ENCODE results near the gene MUC4. TPM values are rescaled to one million over a fixed set of nuclear protein-coding genes. Genes with fewer than 3 reads are reported as not detected.
A peak's percentile ranks its signal among the peaks of the same experiment; 100 is the strongest.

The MUC4 gene
- total and polyA plus RNA-seq, 9 of the 15 experiments (the other 6 are each of a cell fraction or from before 2014, with no cell fraction given): under 0.01 to 0.21 (median 0.10) TPM; not detected in 4

DNA sequence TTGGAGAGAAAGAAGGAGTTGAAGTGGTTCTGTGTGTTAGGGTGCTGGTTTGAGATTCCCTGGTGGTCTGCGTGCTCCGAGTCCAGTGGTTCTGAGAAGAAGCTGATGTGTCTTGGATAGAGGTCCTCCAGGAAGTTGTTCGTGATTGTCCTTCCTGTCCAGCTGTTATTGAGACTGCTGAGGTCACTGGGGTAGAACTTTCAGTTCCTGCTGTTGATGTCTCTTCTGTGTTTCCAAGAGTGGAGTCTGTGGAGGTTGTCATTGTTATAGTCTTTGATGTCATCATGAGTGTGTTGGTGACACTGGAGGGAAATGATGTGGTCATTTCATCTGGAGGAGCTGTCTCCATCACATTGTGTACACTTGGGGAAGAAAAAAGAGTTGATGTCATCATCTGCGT is 20.8 kb downstream of the MUC4 start:
- H3K36me3 ChIP-seq (ENCODE audit: control insufficient read depth, insufficient read depth, low read length): no peaks in the 10 kb centered on the region
- ATAC-seq (no peak; the same call in 1 of the 3 replicates), FAIRE-seq (no peak), DNase-seq (ENCODE audit: extremely low read depth in 1 of 4, low spot score in 3 of 4) (no peak)
- H3K9me3 ChIP-seq (replicated peaks; ENCODE audit: control insufficient read depth, insufficient read depth, low read depth, low read length): no peaks in the 10 kb centered on the region
- peaks cover 0 to 5% of the 10 kb centered on the region in 2 experiments; a peak in 1 of 5 replicates for H3K4me1 ChIP-seq (replicated peaks in 1 of 2; ENCODE audit: control insufficient read depth in 2 of 2, insufficient read depth in 2 of 2, low read length in 2 of 2)
- POLR2A ChIA-PET: interaction anchor here (0.7 kb wide), 1 partner anchor 19 kb away, joined by 3 read pairs; no protein-coding TSS in a partner anchor
- peaks cover 11 to 24% of the 10 kb centered on the region in 2 experiments for H3K27me3 ChIP-seq (ENCODE audit: control insufficient read depth in 2 of 2, insufficient read depth in 2 of 2, low read length in 2 of 2)
- BruUV-seq (replicated peaks): no TSS peak
- no peaks in the 10 kb centered on the region for H3K79me2 ChIP-seq (ENCODE audit: control insufficient read depth, insufficient read depth, low read length)
- no peak overlapping the region for H3K9ac ChIP-seq (ENCODE audit: insufficient read depth in 1 of 2, low read depth in 2 of 2, low read length in 2 of 2)
- in situ Hi-C loops (cut with MboI) (no loop called here), intact Hi-C loops (cut with micrococcal nuclease) (no loop called here)
- CTCF ChIA-PET (ENCODE audit: low intra/inter-chr PET ratio): no interaction called here
- no peak overlapping the region for H3K4me3 ChIP-seq
- H3K9me1 ChIP-seq (ENCODE audit: control insufficient read depth, insufficient read depth, low read length): no peaks in the 10 kb centered on the region
- H3K27ac ChIP-seq (ENCODE audit: extremely low read depth, low read depth, low read length): no peak overlapping the region
- no peak overlapping the region; the same call in 1 of the 2 replicates for H2AFZ ChIP-seq (ENCODE audit: low read depth, low read length)
- H4K20me1 ChIP-seq (replicated peaks; ENCODE audit: control insufficient read depth, insufficient read depth, low read length): 0 out of 2 replicates have a peak, but pooled peaks cover 2% of the 10 kb centered on the region
- H3K4me2 ChIP-seq (ENCODE audit: insufficient read depth, low read length): no peak overlapping the region
- 7% methylated on average over 4 of the region's 4 CpGs for WGBS (ENCODE audit: insufficient coverage, low coverage, missing lambda C conversion rate)
- TF ChIP-seq PHF20 (IDR thresholded peaks at IDR 0.05; ENCODE audit: partially characterized antibody) (peak; percentile 15), ATF1 (CRISPR knock-in tag; IDR thresholded peaks at IDR 0.05) (no peak), ATF1 (tag; IDR thresholded peaks at IDR 0.05) (peak; percentile 30; the same call in 1 of the 2 replicates), ZNF41 (CRISPR knock-in tag; conservative IDR thresholded peaks at IDR 0.05) (no peak), SOX6 (IDR thresholded peaks at IDR 0.05) (0 out of 2 replicates have a peak, but pooled peaks have one; percentile 10), CREB1 (IDR thresholded peaks at IDR 0.05) (no peak), CREB1 (CRISPR knock-in tag; IDR thresholded peaks at IDR 0.05) (peak; percentile 48; the same call in 1 of the 2 replicates), NCOA1 (IDR thresholded peaks at IDR 0.05; ENCODE audit: low read depth) (0 out of 2 replicates have a peak, but pooled peaks have one; percentile 22), CEBPG (CRISPR knock-in tag; IDR thresholded peaks at IDR 0.05) (no peak), CEBPG (tag; conservative IDR thresholded peaks at IDR 0.05 in 1 of 2, IDR thresholded peaks at IDR 0.05 in 1 of 2) (0 out of 4 replicates have a peak, but pooled peaks of 1 of the 2 experiments have one; percentile 19), ZBTB17 (CRISPR knock-in tag; IDR thresholded peaks at IDR 0.05) (no peak)
- TF ChIP-seq, protein P1, sequence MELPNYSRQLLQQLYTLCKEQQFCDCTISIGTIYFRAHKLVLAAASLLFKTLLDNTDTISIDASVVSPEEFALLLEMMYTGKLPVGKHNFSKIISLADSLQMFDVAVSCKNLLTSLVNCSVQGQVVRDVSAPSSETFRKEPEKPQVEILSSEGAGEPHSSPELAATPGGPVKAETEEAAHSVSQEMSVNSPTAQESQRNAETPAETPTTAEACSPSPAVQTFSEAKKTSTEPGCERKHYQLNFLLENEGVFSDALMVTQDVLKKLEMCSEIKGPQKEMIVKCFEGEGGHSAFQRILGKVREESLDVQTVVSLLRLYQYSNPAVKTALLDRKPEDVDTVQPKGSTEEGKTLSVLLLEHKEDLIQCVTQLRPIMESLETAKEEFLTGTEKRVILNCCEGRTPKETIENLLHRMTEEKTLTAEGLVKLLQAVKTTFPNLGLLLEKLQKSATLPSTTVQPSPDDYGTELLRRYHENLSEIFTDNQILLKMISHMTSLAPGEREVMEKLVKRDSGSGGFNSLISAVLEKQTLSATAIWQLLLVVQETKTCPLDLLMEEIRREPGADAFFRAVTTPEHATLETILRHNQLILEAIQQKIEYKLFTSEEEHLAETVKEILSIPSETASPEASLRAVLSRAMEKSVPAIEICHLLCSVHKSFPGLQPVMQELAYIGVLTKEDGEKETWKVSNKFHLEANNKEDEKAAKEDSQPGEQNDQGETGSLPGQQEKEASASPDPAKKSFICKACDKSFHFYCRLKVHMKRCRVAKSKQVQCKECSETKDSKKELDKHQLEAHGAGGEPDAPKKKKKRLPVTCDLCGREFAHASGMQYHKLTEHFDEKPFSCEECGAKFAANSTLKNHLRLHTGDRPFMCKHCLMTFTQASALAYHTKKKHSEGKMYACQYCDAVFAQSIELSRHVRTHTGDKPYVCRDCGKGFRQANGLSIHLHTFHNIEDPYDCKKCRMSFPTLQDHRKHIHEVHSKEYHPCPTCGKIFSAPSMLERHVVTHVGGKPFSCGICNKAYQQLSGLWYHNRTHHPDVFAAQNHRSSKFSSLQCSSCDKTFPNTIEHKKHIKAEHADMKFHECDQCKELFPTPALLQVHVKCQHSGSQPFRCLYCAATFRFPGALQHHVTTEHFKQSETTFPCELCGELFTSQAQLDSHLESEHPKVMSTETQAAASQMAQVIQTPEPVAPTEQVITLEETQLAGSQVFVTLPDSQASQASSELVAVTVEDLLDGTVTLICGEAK (IDR thresholded peaks at IDR 0.05): peak; percentile 87
- TF ChIP-seq, protein P1 (CRISPR knock-in tag; IDR thresholded peaks at IDR 0.05): no peak
- TF ChIP-seq, protein P2, sequence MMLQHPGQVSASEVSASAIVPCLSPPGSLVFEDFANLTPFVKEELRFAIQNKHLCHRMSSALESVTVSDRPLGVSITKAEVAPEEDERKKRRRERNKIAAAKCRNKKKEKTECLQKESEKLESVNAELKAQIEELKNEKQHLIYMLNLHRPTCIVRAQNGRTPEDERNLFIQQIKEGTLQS (IDR thresholded peaks at IDR 0.05): peak; percentile 62; the same call in 1 of the 2 replicates
- TF ChIP-seq, protein P2 (CRISPR knock-in tag; conservative IDR thresholded peaks at IDR 0.05): no peak

Measured in K562 (cell line).